ENCODE data around the gene DISC1.
"Not testable (repeated sequence)": the region's sequence is repeated elsewhere in the genome, so short reads cannot be mapped to it uniquely, and the experiment has no call there.

DISC1 gene

DNA sequence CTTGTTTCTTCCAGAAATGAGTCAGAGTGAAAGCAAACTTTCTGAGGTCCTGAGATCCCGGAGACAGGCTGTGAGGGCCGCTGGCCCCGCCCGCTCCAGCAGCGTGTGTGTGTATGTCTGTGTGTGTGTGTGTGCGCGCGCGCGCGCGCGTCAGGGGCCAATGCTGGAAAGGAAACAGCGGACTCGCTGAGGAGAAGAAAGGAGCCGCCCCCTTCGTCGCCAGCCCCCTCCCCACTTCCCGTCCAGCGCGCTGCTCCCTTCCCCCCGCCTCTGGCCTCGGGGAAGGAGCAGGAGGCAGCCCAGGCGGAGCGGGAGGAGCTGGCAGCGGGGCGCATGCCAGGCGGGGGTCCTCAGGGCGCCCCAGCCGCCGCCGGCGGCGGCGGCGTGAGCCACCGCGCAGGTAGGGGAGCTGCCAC lies at the start of gene DISC1:
Gene DISC1, plus strand, starts transcription at position 256 of the 416 bp plus-strand sequence. Its CDS starts 78 bp downstream, at position 334.
- no peak for DNase-seq (ENCODE audit: low read depth, low spot score)

DNA sequence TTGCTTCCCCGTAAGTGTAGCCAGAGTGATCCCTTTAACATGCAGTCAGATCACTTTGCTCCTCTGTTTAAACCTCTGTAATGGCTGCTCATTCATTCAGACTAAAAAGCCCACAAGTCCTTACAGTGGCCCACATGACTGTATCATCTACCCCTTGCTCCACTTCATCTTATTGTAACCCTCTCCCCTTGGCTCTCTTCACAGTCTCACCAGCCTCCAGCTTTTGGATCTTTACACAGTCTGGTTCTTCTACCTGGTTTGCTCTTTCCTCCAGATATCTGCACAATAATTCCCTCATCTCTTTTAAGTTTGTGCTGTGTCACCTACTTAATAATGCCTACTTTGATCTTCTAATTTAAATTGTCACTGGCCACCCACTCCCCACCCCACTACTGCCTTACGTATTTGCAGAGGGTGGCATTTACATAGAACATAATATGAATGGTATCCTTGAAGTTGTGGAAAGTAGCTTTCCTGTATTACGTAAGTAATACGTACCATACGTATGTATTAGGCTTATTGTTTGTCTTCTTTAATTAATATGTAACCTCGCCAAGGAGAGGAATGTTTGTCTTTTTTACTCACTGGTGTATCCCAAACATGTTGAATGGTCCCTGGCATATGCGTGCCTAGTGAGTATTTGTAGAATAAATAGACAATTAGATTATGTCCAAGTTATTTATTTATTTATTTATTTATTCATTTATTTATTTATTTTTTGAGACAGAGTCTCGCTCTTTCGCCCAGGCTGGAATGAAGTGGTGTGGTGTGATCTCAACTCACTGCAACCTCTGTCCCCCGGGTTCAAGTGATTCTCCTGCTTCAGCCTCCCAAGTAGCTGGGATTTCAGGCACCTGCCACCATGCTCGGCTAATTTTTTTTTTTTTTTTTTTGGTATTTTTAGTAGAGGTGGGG lies 49.5 kb upstream of the DISC1 start:
- no peak for DNase-seq (ENCODE audit: low read depth, low spot score)

DNA sequence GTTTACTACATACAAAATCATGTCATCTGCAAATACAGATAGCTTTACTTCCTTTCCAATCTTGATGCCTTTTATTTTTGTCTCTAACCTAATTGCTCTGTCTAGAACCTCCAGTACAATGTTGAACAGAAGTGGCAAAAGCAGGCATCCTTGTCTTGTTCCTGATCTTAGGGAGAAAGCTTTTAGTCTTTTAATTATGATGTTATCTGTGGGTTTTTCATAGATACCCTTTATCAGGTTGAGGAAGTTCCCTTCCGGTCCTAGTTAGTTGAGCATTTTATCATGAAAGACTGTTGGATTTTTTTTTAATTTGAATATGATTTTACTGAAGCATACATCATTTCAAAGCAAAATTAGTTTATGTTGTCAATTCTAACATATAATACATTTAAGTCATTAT lies 45.7 kb upstream of the DISC1 start:
- no peak for DNase-seq (ENCODE audit: low read depth, low spot score)

DNA sequence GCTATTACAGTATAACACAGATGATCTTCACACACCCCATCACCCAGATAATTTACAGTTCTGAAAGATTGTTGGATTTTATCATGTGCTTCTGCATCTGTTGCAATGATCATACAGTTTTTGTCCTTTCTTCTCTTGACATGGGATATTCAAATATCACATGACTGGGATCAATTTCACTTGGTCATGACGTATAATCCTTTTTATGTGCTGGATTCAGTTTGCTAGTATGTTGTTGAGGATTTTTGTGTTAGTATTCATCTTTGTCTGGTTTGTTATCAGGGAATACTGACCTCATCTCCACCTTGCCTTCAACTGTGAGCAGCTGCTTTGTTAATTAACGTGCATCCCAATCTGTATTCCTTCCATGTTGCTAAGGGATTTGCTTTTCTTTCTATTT lies 44.7 kb upstream of the DISC1 start:
- DNase-seq (ENCODE audit: low read depth, low spot score) = no peak

DNA sequence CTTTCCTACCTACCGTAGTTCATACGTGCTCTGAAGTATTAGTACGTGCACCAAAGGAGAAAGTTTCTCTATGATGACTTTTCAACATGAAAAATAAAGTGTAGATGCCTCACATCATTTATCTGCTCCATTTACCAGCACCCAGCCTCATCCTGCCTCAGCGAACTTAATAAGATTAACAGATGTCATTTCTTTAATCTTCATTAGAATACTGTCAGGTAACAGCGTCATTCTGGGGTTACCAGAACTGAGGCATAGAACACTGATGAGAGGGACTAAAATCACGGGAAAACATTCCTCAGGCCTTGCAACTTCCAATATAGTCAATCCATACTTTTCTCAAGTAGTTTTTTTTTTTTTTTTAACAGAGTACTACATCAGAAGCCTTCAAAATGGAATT lies 43.2 kb upstream of the DISC1 start:
- DNase-seq (ENCODE audit: low read depth, low spot score) = no peak

DNA sequence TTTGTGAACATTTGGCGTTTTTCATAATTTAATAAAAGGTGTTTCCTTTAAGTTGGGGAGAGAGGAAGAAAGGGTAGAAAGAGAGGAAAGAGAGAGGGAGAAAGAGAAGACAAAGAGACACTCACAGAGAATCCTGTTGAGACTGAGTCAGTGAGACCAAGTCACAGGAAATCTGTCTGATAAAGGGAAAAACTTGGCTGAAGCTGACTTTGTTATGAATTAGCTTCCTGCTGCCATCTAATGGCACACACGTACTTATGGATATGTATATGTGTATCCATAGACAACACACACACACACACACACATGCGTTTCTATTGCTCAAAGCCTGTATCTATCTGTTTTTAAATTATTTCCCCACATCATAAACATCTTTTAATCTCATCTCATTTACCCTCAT lies 42.5 kb upstream of the DISC1 start:
- no peak for DNase-seq (ENCODE audit: low read depth, low spot score)

DNA sequence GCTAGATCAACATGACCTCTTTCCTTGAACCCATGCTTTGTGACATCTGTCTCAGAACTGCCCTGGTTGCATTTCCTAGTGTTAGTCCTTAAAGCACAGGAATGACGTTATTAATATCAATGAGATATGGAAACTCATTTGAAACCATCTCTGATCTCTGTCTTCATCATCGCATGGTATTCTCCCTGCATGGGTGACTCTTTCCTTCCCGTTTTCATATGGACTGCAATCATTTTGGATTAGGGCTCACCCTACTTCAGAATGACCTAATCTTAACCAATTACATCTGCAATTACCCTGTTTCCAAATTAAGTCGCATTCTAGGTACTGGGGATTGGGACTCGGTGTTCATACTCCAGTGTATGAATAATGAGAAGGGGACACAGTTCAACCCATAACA lies 41.7 kb upstream of the DISC1 start:
- no peak for DNase-seq (ENCODE audit: low read depth, low spot score)

DNA sequence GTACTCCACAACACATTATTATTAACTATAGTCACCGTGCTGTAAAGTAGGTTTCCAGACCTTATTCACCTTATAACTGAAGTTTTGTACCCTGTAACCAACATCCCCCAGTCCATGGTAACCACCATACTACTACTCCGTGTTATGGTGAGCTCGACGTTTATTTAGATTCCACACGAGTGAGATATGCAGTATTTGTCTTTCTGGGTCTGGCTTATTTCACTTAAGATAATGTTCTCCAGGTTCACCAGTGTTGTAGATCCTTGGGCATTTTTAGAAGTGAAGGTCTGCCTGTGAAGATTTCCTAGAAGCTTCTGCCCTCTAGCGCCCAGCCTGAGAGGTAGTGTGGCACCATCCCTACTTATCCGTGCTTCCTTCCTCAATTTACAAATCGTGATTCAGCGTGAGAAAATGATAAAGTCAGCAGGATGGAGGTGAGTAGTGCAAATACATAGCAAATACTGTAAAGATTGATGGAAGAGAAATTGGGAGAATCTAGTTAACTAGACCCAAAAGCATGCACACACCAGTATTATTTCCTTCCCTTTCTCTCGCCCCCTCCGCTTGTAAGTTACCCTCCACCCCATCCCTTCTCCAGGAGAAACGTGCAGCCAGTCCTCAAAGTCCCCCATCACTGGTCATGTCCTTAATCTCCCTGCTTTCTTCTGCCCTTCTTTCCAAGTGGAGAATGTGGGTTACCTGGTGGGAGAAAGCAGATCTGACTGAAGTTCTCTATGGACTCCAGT lies 36.0 kb upstream of the DISC1 start:
- DNase-seq (ENCODE audit: low read depth, low spot score) = no peak

DNA sequence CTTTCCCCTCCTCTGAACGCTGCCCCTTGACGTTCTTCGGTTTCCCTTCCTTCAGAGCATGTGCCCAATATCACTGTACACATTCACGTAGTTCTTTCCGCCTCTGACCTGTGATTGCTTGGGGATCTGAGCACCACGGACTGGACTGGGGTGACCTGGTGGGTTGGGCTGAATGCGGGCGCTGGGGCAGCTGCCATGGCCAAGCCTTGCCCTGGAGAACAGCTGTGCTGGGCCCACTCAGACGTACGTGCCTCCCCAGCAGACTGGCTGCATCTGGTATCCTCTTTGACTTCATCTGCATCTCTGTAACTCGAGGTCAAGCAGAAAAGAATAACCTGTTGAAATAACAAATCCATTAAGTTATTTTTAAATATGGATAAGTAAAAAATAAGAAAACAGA lies 35.1 kb upstream of the DISC1 start:
- DNase-seq (ENCODE audit: low read depth, low spot score) = no peak

DNA sequence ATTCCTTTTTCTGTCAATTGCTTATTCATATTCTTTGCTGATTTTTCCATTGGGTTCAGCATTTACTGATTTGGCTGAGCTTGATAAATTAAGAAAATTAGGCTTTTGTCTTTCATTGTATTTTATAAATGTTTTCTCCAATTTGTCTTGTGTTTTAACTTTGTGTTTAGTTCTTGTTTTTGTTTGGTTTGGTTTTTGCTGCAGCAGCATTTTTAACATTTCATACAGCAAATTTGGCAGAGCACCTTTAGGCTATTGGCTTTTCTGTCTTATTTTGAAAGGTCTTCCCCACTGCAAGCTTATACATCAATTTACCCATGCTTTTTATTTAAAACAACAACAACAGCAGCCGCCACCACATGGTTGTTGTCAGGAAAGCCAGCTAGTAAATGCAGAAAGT lies 33.8 kb upstream of the DISC1 start:
- DNase-seq (ENCODE audit: low read depth, low spot score) = no peak

DNA sequence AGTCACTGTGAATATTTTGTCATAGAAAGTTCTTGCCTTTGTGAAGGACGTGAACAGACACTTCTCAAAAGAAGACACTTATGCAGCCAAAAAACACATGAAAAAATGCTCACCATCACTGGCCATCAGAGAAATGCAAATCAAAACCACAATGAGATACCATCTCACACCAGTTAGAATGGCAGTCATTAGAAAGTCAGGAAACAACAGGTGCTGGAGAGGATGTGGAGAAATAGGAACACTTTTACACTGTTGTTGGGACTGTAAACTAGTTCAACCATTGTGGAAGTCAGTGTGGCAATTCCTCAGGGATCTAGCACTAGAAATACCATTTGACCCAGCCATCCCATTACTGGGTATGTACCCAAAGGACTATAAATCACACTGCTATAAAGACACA lies 33.3 kb upstream of the DISC1 start:
- not testable (repeated sequence) for DNase-seq (ENCODE audit: low read depth, low spot score)

DNA sequence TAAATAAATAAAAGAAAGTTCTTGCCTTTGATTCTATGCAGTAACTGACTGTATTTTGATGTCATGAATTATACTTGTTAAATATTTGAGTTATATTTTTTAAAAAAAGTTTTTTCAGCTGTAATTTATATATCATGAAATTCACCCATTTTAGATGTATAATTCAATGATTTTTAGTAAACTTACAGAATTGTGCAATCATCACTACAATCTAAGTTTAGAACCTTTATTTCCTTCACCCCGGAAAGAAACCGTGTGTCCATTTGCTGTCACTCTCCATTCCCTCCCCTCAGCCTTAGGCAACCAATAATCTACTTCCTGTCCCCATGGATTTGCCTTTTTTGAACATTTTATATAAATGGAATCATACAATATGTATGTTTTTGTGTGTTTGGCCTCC lies 32.5 kb upstream of the DISC1 start:
- no peak for DNase-seq (ENCODE audit: low read depth, low spot score)

DNA sequence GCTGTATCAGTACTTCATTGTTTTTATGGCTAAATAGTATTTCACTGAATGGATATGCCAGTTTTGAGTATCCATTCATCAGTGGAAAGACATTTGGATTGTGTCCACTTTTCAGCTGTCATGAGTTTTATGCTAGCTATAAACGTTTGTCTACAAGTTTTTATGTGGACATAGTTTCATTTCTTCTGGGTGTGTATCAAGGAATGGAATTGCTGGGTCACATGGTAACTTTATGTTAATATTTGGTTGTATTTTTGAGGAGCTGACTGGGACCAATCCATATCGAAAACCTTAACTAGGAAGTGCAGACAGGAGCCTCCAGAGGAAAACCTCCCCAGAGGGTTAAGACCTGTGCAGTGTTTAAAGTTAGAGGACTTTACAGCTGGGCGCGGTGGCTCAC lies 31.8 kb upstream of the DISC1 start:
- no peak for DNase-seq (ENCODE audit: low read depth, low spot score)

DNA sequence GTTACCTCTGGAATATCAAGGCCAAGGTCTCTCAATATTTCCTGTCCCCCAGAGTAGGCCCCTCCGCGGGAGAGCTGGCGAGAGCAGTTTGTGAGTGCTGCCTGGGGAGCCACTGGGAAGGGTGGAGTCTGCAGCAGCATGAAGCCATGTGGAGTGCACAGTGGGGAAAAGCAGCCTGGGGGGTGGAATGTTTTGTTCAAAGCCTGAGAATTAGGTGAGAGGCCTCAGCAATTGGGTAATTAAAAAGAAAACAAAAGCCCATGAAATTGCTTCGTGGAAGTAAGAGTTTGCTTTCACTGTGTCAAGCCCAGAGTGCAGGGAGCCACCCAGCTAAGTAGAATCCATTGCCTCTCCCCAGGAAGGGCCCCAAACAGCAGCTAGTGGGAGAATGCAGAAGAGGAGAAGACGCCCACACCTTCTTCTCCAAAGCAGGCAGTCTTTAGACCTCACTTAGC lies 30.2 kb upstream of the DISC1 start:
- DNase-seq (ENCODE audit: low read depth, low spot score) = no peak

DNA sequence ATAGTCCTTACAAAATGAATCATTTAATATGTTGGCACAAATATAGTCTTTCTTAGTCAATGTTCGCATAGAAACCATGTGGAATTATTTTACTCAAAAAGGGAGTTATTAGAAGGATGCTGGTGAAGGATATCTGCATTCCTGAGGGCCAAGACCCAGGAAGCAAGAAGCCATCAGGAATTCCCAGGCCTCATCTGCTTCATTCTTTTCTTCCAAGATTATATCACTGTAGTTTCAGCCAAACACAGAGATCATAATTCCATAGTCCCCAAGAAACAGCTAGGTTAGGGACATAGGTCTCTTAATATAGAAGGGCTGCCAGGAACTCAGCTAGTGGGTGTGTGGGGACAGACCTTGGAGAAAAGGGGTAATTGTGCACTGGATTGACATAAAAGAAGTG lies 28.6 kb upstream of the DISC1 start:
- DNase-seq (ENCODE audit: low read depth, low spot score) = no peak

DNA sequence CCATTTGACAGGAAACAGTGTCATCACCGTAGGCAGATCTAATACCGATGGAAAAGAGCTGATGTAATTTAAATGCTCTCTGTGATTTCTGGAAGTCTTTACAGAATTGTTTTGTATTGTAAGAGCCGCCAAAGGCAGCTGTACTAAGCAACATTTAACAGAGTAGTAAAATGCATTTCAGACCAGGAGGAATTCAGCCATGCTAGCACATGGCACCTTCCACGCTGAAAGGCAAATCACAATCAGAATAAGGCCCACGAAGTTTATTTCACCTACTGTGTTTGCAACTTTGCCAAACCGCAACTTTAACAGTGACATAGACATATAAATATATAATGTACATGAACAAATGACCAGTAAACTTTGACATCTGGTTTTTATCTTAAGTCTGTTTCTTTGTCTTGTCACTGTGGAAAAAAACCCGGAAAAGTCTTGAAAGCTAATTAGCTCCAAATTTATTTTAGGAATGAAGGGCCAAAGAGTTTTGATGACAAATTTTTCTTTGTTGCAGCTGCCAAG lies 26.1 kb upstream of the DISC1 start:
- no peak for DNase-seq (ENCODE audit: low read depth, low spot score)

DNA sequence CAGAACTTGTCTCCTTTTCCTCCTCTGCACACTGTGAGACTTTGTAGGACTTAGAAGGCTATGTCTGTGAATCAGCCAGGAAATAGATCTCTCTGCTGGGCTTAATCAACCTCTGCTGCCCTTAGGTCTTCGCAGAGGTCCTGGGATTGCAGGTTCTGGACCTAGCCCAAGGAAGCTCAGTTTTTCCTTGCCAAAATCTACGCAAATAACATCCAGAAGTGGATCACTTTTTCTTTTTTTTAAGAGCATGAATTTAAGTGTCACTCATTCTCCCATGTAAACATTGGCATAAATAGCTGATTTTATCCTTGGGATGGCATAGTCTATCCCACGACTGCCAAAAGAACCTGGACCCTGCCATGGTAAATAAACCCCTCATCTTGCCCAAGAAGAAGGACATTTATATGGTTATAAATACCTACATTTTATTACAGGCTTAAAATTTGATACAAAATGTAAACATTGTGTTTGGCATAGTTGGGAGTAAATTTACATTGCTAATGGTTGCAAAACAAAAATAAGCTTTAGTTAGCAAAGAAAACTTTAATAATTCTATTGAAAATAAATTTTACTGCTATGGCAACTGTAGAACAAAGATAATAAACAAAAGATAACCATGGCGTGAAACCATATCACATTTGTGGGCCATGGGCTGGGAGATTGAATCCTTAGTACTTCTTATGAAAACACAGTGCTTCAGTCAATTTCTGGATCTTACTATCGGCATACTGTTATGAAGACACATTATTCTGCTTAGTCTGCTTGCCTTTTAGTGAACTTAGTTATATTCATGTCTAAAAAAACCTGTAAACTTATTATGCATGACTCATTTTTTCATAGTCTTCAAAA lies 24.5 kb upstream of the DISC1 start:
- DNase-seq (ENCODE audit: low read depth, low spot score) = no peak

DNA sequence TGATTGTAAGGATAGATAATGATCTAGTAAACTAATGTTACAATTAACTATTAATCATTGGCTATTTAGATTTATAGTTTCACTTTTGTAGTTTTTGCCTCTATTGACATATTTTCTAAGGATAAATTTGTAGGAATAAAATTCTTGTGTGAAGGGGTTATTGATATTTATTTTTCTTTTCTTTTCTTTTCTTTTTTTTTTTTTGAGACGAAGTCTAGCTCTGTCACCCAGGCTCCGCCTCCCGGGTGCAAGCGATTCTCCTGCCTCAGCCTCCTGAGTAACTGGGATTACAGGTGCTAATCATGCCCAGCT lies 24.0 kb upstream of the DISC1 start:
- DNase-seq (ENCODE audit: low read depth, low spot score) = no peak

DNA sequence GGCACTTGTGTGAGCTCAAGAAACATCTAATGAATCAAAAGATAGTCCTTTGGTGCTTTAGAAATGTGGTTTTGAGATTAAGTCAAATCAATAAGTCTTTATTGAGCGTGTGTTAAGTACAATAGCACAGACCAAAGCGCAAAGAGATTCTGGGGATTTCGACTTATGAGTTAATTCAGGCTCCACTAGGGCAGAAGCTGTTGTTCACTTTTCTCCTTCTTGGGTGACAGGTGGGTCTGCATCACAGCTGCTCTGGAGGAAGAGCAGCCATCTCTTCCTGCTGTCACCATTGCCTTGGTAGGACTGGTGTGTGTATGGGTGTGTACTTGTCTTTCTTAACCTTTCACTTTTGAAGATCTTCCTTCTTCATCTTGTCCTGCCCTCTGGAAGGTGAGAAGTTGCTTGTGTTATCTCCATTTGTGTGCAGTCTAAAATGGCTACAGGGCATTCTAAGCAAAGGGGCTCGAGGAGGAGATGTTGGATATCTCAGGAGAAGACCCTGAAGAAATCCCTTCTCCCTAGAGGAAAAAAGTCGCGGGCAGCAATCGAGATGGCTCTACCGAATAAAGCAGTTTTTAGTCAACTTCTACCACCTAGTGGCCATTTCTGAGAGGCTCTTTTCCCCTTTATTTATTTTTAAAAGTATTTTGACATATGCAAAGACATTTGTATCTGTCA lies 22.9 kb upstream of the DISC1 start:
- DNase-seq (ENCODE audit: low read depth, low spot score) = no peak

DNA sequence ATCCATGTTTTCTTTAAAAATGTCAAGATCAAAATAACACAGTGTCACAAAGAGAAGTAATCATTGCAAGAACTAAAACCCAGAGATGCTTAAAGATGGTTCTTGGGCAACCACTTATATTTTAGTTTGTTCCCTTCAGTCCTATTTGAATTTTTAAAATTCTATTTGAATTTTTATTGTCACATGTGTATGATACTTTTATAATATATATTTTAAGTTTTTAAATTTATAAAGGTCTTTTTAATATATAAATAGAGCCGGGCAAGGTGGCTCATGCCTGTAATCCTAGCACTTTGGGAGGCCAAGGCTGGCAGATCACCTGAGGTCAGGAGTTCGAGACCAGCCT lies 22.3 kb upstream of the DISC1 start:
- no peak for DNase-seq (ENCODE audit: low read depth, low spot score)

Measured in activated CD4-positive, CD25-positive, alpha-beta regulatory T cell treated with anti-CD3 and anti-CD28 coated beads, Interleukin-2, amount 50 U/mL, for 16 hours (primary cell).